ENCODE measurements around the gene IL16.
"Not testable (repeated sequence)": the region's sequence is repeated elsewhere in the genome, so short reads cannot be mapped to it uniquely, and the experiment has no call there.

The IL16 gene

GRCh38 chr15:81326466-81327212 is 130.0 kb downstream of the IL16 start:
- Histone ChIP-seq H3K4me1 (ENCODE audit: control insufficient read depth, insufficient read depth, low read length) (peaks cover 13% of the 10 kb centered on the region), H3K9me3 (ENCODE audit: control insufficient read depth in 2 of 2, low read length in 2 of 2) (no peaks in the 10 kb centered on the region), H3K4me3 (ENCODE audit: low read length in 2 of 2) (no peak overlapping the region), H3K27ac (ENCODE audit: low read length) (no peak overlapping the region), H3K27me3 (ENCODE audit: control insufficient read depth in 1 of 2, insufficient read depth in 2 of 2, low read length in 2 of 2) (no peaks in the 10 kb centered on the region), H3K9ac (ENCODE audit: low read length in 2 of 2) (no peak overlapping the region), H3K36me3 (ENCODE audit: control insufficient read depth in 2 of 2, insufficient read depth in 2 of 2, low read length in 2 of 2) (no peaks in the 10 kb centered on the region)

DNA sequence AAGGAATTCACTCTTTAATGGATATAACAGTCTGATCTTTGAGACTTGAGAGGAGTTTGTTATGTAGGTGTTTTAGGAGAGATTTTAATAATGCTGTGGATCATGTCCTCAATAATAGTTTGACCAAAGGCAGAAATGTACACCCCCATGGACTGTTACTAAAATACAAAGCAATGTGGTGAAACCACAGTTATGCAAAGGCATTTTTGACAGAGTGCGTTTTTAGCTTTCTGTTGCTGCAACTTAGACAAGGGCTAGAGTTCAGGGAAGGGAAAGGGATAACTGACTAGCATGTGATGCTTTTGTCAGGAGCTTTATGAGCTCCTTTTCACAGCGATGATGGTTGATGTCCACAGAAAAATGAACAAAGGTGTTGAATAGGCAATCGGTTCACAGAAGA is 130.8 kb downstream of the IL16 start:
- Histone ChIP-seq H3K4me3 (ENCODE audit: low read length in 2 of 2) (no peak overlapping the region), H3K9me3 (ENCODE audit: control insufficient read depth in 2 of 2, low read length in 2 of 2) (no peaks in the 10 kb centered on the region), H3K27me3 (ENCODE audit: control insufficient read depth in 1 of 2, insufficient read depth in 2 of 2, low read length in 2 of 2) (no peaks in the 10 kb centered on the region), H3K27ac (ENCODE audit: low read length) (no peak overlapping the region), H3K36me3 (ENCODE audit: control insufficient read depth in 2 of 2, insufficient read depth in 2 of 2, low read length in 2 of 2) (no peaks in the 10 kb centered on the region), H3K9ac (ENCODE audit: low read length in 2 of 2) (no peak overlapping the region), H3K4me1 (ENCODE audit: control insufficient read depth, insufficient read depth, low read length) (peaks cover 8% of the 10 kb centered on the region)

GRCh38 chr15:81329446-81329845 is 132.8 kb downstream of the IL16 start:
- no peak overlapping the region for H3K27ac ChIP-seq (ENCODE audit: low read length)
- no peak overlapping the region for H3K4me3 ChIP-seq (ENCODE audit: low read length in 2 of 2)
- no peak overlapping the region for H3K9ac ChIP-seq (ENCODE audit: low read length in 2 of 2)
- no peaks in the 10 kb centered on the region for H3K9me3 ChIP-seq (ENCODE audit: control insufficient read depth in 2 of 2, low read length in 2 of 2)
- H3K4me1 ChIP-seq (ENCODE audit: control insufficient read depth, insufficient read depth, low read length), result peaks cover 3% of the 10 kb centered on the region
- H3K27me3 ChIP-seq (ENCODE audit: control insufficient read depth in 1 of 2, insufficient read depth in 2 of 2, low read length in 2 of 2), result no peaks in the 10 kb centered on the region
- no peaks in the 10 kb centered on the region for H3K36me3 ChIP-seq (ENCODE audit: control insufficient read depth in 2 of 2, insufficient read depth in 2 of 2, low read length in 2 of 2)

DNA sequence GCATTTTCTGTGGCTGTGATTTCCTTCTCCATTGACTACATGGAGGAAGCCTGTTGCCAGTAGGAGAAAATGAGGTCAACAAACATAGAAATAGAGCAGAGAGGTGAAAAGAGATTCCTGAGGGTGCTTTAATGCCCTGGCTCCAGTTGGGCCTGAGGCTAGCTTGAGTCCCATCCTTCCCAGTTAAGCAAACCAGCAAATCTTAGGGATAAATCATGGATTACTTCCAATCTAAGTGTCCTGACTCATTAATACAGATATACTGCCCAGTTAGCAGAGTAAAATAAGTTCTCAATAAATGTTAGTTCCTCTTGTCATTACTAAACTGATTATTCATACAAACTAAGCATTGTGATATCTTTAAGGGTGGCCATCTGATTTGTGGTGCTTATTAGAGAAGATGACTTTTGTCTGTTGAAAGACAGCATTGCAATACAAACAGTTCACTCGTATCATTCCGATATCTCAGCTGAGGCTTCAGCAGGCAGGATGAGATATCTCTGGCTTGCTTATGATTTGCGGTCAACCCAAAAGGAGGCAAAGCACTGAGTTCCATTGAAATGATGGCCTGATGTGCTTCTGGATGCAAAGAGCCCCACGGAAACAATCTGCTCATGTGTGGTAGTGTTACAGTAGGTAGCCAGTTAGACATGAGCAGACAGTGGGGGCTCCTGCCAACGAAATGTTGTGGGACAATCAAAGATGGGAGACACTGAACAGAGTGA is 133.8 kb downstream of the IL16 start:
- Histone ChIP-seq H3K9ac (ENCODE audit: low read length in 2 of 2) (no peak overlapping the region), H3K27ac (ENCODE audit: low read length) (no peak overlapping the region), H3K9me3 (ENCODE audit: control insufficient read depth in 2 of 2, low read length in 2 of 2) (no peaks in the 10 kb centered on the region), H3K4me3 (ENCODE audit: low read length in 2 of 2) (no peak overlapping the region), H3K27me3 (ENCODE audit: control insufficient read depth in 1 of 2, insufficient read depth in 2 of 2, low read length in 2 of 2) (no peaks in the 10 kb centered on the region), H3K36me3 (ENCODE audit: control insufficient read depth in 2 of 2, insufficient read depth in 2 of 2, low read length in 2 of 2) (no peaks in the 10 kb centered on the region), H3K4me1 (ENCODE audit: control insufficient read depth, insufficient read depth, low read length) (no peaks in the 10 kb centered on the region)

DNA sequence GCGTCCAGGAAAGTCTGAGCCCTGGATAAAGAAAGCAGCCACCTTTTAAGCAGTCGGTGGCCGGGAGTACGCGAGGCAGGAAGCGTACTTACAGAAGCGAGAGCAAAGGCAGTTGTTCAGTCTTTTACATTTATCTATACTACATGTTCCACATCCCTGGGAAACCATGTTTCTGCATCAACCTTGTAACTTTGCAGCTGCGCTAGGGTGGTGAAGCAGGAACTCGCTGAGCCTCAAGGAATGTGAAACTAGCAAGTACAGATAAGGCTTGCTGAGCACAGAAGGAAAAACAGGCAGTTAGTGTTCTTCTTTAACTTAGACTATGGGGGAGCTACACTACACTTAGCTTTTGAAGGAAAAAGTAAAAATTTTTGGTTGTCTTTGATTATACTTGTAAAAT is 134.5 kb downstream of the IL16 start:
- not testable (repeated sequence) for H3K4me3 ChIP-seq (ENCODE audit: low read length in 2 of 2); H3K27ac ChIP-seq (ENCODE audit: low read length)

DNA sequence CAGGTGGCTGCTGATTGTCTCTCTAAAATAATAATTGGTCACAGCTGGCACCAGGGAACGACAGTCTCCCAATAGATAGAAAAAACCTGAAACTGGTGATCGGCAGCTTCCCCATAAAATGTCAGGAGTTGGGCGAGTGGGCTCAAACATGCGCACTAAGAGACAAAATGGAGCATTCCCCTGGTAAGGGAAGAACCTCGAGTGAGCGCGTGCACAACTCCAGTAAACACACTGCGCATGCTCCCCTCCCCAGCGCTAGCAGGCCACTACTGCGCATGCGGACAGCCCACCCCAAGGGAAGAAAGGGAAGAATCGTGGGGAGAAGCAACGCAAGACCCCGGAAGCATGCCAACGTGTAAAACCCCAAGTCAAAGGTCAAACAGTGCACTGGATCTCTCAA is 134.9 kb downstream of the IL16 start:
- Histone ChIP-seq H3K4me1 (ENCODE audit: control insufficient read depth, insufficient read depth, low read length) (no peaks in the 10 kb centered on the region), H3K9ac (ENCODE audit: low read length in 2 of 2) (no peak overlapping the region), H3K36me3 (ENCODE audit: control insufficient read depth in 2 of 2, insufficient read depth in 2 of 2, low read length in 2 of 2) (no peaks in the 10 kb centered on the region), H3K9me3 (ENCODE audit: control insufficient read depth in 2 of 2, low read length in 2 of 2) (no peaks in the 10 kb centered on the region), H3K27me3 (ENCODE audit: control insufficient read depth in 1 of 2, insufficient read depth in 2 of 2, low read length in 2 of 2) (no peaks in the 10 kb centered on the region), H3K27ac (ENCODE audit: low read length) (no peak overlapping the region), H3K4me3 (ENCODE audit: low read length in 2 of 2) (no peak overlapping the region)

More for the DNA sequence above, 134.5 kb downstream of the IL16 start:
- H3K9ac ChIP-seq (ENCODE audit: low read length in 2 of 2); H3K9me3 ChIP-seq (ENCODE audit: control insufficient read depth in 2 of 2, low read length in 2 of 2); H3K4me1 ChIP-seq (ENCODE audit: control insufficient read depth, insufficient read depth, low read length); H3K27me3 ChIP-seq (ENCODE audit: control insufficient read depth in 1 of 2, insufficient read depth in 2 of 2, low read length in 2 of 2); H3K36me3 ChIP-seq (ENCODE audit: control insufficient read depth in 2 of 2, insufficient read depth in 2 of 2, low read length in 2 of 2): not testable (repeated sequence)

DNA sequence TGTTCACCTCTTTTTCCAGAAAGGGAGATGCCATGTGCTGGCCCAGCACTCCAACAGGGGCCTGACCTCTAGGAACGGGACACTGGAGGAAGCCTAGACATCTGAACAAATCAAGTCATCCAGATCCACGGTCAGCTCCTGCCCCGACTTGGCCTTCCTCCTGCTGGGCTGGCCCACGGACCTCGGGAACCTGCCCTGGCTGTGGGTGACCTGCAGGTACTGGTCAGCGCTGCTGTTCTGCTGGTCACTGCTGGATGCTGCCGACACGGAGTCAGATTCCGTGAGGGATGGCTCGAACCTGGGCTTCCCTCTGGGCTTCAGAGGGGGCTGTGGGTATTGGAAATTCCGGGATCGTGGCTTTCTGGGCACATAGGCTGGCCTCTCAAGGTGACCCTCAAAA is 135.6 kb downstream of the IL16 start:
- Histone ChIP-seq H3K9ac (ENCODE audit: low read length in 2 of 2) (no peak overlapping the region), H3K4me3 (ENCODE audit: low read length in 2 of 2) (no peak overlapping the region), H3K27ac (ENCODE audit: low read length) (no peak overlapping the region), H3K36me3 (ENCODE audit: control insufficient read depth in 2 of 2, insufficient read depth in 2 of 2, low read length in 2 of 2) (no peaks in the 10 kb centered on the region), H3K27me3 (ENCODE audit: control insufficient read depth in 1 of 2, insufficient read depth in 2 of 2, low read length in 2 of 2) (no peaks in the 10 kb centered on the region), H3K9me3 (ENCODE audit: control insufficient read depth in 2 of 2, low read length in 2 of 2) (no peaks in the 10 kb centered on the region), H3K4me1 (ENCODE audit: control insufficient read depth, insufficient read depth, low read length) (no peaks in the 10 kb centered on the region)

- Histone ChIP-seq H3K36me3 (ENCODE audit: control insufficient read depth in 2 of 2, insufficient read depth in 2 of 2, low read length in 2 of 2) (no peaks in the 10 kb centered on the region), H3K27me3 (ENCODE audit: control insufficient read depth in 1 of 2, insufficient read depth in 2 of 2, low read length in 2 of 2) (no peaks in the 10 kb centered on the region), H3K9ac (ENCODE audit: low read length in 2 of 2) (no peak overlapping the region), H3K27ac (ENCODE audit: low read length) (no peak overlapping the region), H3K4me1 (ENCODE audit: control insufficient read depth, insufficient read depth, low read length) (no peaks in the 10 kb centered on the region), H3K9me3 (ENCODE audit: control insufficient read depth in 2 of 2, low read length in 2 of 2) (no peaks in the 10 kb centered on the region), H3K4me3 (ENCODE audit: low read length in 2 of 2) (no peak overlapping the region)
Observed at GRCh38 chr15:81333363-81333762, 136.7 kb downstream of the IL16 start.

DNA sequence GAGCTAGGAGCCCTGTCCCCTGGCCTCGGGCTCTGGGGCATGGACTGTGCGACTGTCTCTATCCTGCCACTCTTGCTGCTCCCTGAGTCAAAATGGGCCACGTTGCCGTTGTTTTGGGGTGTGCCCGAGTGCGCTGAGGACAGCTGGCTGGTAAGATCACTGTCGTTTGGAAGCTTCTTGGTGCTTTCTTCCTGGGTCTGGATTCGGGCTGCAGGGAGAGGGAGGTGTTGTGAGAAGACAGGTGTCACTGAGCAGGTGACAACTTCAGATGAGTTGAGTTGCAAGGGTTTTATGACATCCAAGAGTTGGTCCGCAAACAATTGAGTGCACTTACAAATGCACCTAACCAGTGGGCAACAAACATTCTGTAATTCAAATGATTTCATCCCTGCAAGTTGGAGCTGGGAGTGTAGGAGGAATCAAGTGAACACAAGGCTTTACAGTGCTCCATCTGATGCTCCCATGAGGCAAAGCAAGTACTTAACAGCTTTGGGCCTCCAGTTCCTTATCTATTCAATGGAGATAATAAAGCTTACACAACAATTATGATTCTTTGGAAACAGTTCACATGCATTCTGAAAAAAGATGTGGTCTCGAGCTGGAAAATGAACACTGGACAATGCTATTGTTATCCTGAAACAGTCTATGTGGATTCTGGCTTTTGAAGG is 138.2 kb downstream of the IL16 start:
- Histone ChIP-seq H3K9me3 (ENCODE audit: control insufficient read depth in 2 of 2, low read length in 2 of 2) (no peaks in the 10 kb centered on the region), H3K4me3 (ENCODE audit: low read length in 2 of 2) (no peak overlapping the region), H3K27ac (ENCODE audit: low read length) (no peak overlapping the region), H3K9ac (ENCODE audit: low read length in 2 of 2) (no peak overlapping the region), H3K27me3 (ENCODE audit: control insufficient read depth in 1 of 2, insufficient read depth in 2 of 2, low read length in 2 of 2) (no peaks in the 10 kb centered on the region), H3K36me3 (ENCODE audit: control insufficient read depth in 2 of 2, insufficient read depth in 2 of 2, low read length in 2 of 2) (no peaks in the 10 kb centered on the region), H3K4me1 (ENCODE audit: control insufficient read depth, insufficient read depth, low read length) (peaks cover 4% of the 10 kb centered on the region)

DNA sequence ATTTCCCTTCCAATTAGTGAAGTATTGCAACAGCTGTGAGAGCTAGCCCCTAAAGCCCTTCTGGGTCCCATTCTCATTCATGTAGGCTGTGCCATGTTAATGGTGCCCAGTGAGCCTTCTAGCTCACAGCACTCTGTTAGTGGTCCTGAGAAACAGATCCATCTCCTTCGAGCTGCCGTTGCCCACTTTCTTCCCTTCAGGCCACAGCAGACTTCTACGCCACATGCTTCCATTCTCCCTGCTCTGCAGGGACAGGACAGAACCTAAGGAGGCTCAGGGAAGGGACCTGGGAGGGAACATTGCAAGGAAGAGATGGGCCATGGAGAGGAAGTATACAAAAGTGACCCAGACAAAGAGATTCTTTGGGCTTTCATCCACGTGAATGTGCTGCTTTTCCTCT is 139.0 kb downstream of the IL16 start:
- Histone ChIP-seq H3K9ac (ENCODE audit: low read length in 2 of 2) (no peak overlapping the region), H3K36me3 (ENCODE audit: control insufficient read depth in 2 of 2, insufficient read depth in 2 of 2, low read length in 2 of 2) (no peaks in the 10 kb centered on the region), H3K27me3 (ENCODE audit: control insufficient read depth in 1 of 2, insufficient read depth in 2 of 2, low read length in 2 of 2) (no peaks in the 10 kb centered on the region), H3K27ac (ENCODE audit: low read length) (no peak overlapping the region), H3K4me3 (ENCODE audit: low read length in 2 of 2) (no peak overlapping the region), H3K9me3 (ENCODE audit: control insufficient read depth in 2 of 2, low read length in 2 of 2) (no peaks in the 10 kb centered on the region), H3K4me1 (ENCODE audit: control insufficient read depth, insufficient read depth, low read length) (peaks cover 4% of the 10 kb centered on the region)

DNA sequence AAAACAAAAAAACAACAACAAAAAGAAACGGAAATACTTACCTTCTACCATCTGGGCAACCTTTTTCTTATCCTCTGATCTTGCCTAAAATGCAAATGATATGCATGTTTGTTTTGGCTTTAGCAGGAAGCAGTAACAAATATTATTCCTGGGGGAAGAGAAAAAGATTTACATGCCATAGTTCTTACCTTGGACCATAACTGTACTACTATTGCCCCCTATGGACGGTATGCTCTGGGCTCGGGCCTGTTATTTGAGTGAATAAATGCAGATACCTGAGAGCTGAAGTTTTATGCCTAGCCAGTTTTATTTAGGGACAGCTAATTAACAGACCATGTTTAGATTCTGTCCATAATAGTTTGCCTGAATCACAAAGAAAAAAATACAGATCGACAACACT is 139.9 kb downstream of the IL16 start:
- H3K4me1 ChIP-seq (ENCODE audit: control insufficient read depth, insufficient read depth, low read length), result peaks cover 4% of the 10 kb centered on the region
- H3K27ac ChIP-seq (ENCODE audit: low read length), result no peak overlapping the region
- H3K4me3 ChIP-seq (ENCODE audit: low read length in 2 of 2), result no peak overlapping the region

More for the DNA sequence above, 139.9 kb downstream of the IL16 start:
- H3K9ac ChIP-seq (ENCODE audit: low read length in 2 of 2), result no peak overlapping the region
- no peaks in the 10 kb centered on the region for H3K27me3 ChIP-seq (ENCODE audit: control insufficient read depth in 1 of 2, insufficient read depth in 2 of 2, low read length in 2 of 2)
- no peaks in the 10 kb centered on the region for H3K36me3 ChIP-seq (ENCODE audit: control insufficient read depth in 2 of 2, insufficient read depth in 2 of 2, low read length in 2 of 2)
- H3K9me3 ChIP-seq (ENCODE audit: control insufficient read depth in 2 of 2, low read length in 2 of 2), result no peaks in the 10 kb centered on the region

Data from stomach smooth muscle (tissue), 2 donors.